Measurements from ENCODE around the gene MAP3K2.
"Not testable (repeated sequence)": the region's sequence is repeated elsewhere in the genome, so short reads cannot be mapped to it uniquely, and the experiment has no call there.

Gene MAP3K2

DNA sequence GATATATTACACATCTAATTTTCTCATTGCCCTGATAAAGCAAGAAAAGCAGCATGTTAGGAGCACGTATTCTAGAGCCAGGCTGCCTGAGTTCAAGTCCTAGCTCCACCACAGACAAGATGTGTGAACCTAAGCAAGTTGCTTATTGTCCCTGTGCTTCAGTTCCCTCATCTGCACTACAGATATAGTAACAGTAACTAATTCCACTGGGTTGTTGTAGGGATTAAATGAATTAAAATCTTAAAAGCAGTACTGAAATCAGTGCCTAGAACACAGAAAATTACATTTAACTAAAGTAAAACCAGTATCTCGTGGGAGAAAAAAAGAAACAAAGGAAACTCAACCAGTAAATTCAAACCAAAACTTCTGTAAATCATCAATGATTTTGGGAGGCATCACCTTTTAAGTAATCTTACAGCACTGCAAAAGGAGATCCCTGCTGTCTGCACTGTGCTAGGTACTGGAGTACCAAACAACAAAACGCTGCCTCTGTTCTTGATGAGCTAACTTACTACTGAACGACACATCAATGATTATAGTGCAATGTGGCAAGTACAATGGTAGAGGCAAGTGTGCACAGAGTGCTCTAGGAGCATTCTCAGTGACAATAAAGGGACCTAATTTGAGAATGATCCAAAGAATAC, 7.9 kb downstream of the MAP3K2 start:
- DNase-seq = no peak

DNA sequence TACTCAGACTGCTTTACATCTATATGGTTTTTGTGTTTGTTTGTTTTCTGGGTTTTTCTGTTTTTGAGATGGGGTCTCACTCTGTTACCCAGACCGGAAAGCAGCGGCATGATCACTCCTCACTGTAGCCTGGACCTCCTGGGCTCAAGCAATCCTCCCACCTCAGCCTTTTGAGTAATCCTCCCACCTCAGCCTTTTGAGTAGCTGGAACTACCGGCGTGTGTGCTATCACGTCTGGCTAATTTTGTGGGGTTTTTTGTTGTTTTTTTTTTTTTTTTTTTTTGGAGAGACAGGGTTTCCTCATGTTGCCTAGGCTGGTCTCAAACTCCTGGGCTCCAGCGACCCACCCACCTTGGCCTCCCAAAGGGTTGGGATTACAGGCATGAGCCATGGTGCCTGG, 9.1 kb downstream of the MAP3K2 start:
- DNase-seq = no peak

DNA sequence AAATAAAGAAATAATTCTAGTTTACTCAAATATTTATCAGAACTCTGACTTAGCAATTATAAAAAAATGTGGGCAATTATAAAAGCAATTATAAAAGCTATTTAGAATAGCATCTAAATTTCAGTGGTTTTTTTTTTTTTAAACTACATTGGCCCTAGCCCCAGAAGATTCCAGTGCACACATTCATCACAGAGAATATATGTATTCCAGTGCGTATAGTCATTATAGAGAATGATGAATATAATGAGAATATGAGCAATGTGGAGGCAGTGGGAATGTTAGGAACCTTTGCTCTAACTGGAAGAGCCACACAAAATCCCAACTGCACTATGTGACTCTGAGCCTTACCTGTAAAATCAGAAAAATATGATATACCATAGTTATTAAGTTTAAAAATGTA, 10.5 kb downstream of the MAP3K2 start:
- DNase-seq = no peak

DNA sequence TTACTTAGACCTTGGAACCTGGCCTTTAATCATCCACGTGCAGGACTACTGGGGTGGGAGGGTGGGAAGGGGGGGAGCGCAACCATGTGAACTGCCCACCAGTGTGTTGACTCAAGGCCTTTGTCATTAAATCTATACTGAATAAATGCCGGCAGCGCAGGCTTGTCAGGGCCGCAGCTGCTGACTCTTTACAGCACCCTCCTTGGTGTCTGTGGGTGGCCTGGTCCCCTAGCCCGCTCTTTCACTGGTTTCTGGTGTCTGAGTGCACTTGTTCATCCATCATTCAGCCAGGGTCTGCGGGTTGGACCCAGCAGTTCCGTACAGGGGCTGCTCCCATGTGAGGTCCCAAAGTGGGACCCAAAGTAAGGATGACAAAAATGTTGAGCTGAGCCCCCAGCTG, 11.5 kb downstream of the MAP3K2 start:
- no peak for DNase-seq

DNA sequence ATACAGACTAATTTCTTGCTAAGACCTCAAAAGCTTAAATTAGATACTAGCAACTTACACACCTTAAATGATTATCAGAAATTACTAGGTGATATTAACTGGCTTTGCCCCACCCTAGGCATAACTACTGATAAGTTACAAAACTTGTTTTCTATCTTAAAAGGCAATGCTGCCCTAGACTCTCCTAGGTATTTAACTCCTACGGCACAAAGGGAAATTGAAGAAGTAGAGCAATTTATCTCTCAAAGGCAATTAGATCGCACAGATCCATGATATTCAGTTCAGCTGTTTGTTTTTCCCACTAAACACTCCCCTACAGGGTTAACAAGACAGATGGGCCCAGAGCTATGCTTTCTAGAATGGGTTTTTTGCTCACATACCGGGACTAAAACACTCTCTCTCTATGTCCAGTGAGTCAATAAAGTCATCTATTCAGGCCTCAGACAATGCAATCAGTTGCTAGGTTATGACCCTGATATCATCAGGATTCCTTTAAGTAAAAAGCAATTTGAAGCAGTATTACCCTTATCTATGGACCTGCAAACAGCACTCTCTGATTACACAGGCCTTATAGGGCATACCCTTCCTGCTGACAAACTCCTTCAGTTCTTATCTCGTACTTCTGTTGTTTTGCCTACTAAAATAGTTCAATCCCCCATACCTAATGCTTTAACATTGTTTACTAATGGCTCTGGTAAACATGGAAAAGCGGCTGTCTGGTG, 14.3 kb downstream of the MAP3K2 start:
- no peak for DNase-seq

DNA sequence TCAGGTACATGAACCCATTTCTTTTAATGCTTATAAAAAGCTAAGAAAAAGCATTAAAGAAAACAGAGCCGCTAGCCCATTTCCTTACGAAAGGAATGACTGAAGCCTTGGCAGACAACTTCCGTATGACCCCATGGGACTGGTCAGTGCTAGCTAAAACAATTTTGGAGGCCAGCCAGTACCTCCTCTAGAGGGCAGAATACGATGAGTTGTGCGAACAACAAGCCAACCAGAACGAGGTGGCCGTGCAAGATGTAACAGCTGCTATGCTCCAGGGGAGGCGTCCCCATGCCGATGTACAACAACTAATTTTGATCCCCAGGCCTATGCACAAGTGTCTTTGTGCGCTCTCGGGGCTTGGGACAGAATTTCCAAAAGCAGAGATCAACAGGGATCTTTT, 16.7 kb downstream of the MAP3K2 start:
- DNase-seq = no peak

DNA sequence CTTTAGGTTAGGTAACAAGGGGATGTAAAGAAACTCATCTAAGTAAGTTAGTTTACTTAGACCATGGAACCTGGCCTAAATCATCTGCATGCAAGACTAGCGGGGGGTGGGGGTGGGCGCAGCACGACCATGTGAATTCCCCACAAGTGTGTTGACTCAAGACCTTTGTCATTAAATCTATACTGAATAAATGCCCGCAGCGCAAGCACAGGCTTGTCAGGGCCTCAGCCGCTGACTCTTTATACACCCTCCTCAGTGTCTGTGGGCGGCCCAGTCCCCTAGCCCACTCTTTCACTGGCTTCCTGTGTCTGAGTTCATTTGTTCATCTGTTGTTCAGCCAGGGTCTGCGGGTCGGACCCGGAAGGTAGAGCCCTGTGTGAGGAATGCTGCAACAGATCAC, 17.8 kb downstream of the MAP3K2 start:
- DNase-seq = no peak

DNA sequence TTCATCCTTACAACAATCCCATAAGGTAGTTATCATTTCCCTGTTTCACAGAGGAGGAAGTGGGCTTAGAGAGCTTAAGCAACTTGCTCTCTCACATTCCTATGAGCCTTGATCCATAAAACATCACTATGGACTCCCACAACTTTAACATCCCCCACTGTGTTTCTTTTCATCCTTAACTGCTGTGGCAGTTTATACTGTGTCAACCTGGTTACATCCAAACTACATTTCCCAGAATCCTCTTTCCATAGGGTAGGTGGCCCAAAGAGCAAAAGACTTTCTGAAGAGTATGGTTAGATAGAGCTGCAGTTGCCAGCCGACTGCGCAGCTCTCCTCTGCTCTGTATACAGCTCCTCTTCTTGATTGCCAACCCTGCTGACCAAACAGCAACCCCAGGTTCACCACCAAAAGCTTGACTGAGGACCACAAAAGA, 22.5 kb downstream of the MAP3K2 start:
- no peak for DNase-seq

DNA sequence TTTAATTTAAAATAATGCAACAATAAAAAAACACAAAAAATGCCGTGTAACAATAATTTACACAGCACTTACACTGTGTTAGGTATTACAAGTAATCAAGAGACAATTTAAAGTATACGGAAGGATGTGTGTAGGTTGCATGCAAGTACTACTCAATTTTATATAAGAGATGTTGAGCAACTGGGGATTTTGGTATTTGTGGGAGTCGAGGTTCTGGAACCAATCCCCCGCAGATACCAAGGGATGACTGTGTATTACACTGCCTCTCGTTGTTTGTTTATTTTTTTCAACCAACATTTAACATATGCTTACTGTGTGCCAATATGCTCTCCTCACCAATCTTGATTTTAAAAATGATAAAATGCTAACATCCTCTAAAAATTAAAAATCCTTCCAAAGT, 24.8 kb downstream of the MAP3K2 start:
- DNase-seq = no peak

DNA sequence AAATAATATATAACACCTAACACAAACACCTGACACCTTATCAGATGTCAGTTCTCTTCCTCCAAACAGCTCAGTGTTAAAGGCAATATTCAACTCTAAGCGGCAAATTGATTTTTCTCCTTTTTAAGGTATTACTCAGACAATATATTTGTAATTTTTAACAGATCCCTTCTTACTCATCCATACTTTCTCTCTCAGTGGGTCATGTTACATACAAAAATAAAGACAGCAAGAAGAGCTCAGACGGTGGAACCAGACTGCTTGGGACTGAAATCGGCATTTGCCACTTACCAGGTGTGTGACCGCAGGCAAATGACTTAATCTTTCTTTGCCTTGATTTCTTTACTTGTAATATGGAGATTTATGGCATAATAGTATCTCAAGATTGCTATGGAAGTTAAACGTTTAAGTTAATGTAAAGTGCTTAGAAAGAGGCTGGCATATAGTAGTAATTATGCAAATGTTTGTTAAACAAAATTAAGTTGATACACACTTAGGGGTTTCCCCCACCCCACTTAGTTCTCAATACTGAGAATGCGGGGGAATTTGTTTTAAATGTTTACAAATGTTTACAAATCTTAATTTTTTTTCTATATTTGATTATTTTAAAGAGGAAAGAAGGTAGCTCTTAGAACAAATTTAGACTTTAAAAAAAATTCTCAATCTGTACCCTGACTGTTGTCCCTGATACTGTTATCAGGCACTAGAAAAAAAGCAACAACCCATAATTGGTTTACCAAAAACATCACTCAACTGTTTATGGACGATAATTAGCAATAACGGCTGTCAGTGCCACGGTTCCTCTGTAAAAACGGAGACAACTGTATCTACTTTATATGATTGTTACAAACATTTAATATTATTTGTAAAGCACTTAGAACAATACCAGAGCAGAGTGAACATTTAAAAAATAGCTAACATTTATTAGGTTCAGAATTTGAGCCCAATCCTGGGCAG, 25.6 kb downstream of the MAP3K2 start:
- DNase-seq = no peak

DNA sequence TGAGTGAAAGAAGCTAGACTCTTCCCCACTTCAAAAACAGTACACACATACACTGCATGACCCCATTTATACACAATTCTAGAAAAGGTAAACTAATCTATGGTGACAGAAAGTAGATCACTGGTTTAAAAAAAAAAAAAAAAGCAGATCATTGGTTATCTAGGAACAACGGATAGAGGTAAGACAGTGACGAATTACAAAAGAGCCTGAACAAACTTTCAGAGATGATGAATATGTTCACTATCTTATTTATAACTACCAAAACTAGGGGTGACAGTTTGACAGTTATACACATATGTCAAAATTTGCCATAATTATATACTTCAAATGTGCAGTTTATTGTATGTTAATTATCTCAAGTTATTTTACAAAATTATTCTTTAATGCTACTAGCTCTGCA, 27.5 kb downstream of the MAP3K2 start:
- DNase-seq = no peak

DNA sequence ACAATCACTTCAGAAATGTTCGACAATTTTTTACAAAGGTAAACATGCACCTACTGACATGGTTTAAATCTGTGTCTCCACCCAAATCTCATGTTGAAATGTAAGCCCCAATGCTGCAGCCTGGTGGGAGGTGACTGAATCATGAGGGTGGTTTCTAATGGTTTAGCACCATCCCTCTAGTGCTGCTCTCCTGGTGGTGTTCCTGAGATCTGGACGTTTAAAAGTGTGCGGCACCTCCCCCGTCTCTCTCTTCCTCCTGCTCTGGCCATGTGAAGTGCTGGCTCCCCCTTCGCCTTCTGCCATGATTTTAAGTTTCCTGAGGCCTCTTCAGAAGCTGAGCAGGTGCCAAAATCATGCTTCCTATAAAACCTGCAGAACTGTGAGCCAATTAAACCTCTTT, 28.3 kb downstream of the MAP3K2 start:
- no peak for DNase-seq

DNA sequence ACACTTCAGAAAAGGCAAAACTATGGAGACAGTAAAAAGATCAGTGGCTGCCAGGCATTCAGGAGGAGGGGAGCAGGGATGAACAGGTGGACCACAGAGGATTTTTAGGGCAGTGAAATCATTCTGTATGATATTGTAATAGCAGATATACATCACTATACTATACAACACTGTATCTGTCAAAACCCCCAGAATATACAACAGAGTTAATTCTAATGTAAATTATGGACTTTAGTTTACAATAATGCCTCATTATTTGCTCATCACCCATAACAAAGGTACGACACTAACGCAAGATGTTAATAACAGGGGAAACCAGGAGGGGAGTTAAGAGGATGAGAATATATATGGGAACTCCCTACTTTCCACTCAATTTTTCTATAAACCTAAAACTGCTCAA, 28.8 kb downstream of the MAP3K2 start:
- no peak for DNase-seq

DNA sequence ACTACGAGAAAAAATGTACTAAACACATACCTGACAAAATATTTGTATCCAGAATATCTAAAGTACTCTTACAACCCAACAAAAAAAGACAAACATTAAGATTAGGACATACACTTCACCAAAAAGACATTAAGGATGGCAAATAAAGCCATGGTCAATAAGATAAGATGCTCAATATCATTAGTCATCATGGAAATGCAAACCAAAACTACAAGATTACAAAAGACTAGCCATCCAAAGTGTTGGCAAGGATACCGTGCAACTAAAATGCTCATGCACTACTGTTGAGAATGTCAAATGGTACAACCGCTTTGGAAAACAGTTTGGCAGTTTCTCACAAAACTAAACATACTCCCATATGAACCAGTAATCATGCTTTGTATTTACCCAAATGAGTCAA, 29.7 kb downstream of the MAP3K2 start:
- no peak for DNase-seq

DNA sequence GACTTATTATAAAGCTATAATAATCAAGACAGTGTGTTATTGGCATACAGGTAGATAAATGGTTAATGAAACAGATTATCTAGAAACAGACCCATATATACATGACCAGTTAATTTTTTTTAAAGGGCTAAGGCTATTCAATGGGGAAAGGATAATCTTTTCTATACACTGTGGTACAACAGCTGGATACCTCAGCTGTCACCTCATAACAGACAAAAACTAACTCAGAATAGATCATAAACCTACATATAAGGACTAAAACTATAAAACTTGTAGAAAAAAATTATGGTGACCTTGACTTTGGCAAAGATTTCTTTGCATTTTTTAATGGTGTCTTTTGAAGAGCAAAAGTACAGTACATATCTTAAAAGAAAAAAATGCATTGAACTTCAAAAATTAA, 30.2 kb downstream of the MAP3K2 start:
- no peak for DNase-seq

DNA sequence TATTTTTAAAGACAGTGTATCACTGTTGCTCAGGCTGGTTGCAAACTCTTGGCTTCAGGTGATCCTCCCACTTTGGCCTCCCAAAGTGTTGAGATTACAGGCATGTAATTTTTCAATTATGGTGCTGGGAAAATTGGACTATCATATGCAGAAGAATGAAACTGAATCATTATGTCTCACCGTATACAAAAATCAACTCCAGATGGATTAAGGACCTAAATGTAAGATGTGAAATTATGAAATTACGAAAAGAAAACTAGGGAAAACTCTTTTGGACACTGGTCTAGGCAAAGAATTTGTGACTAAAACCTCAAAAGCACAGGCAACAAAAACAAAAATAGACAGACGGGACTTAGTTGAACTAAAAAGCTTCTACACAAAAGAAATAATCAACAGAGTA, 31.2 kb downstream of the MAP3K2 start:
- DNase-seq = no peak

DNA sequence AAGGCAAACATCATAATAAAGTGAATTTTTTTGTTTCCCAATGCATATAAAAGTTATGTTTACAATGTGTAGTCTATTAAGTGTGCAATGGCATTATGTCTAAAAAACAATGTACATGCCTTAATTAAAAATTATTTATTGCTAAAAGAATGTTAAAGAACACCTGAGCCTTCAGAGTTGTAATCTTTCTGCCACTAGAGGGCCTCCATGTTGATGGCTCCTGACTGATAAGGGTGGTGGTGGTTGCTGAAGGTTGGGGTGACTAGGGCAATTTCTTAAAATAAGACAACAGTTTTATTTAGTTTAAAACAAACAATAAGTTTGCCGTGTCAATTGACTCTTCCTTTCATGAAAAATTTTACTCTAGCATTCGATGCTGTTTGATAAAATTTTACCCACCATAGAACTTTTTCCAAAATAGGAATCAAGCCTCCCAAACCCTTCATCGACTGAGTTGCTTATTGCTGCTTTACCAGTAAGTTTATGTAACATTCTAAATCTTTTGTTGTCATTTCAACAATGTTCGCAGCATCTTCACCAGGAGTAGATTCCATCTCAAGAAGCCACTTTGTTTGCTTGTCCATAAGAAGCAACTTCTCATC, 32.3 kb downstream of the MAP3K2 start:
- peak; percentile 4 for DNase-seq

DNA sequence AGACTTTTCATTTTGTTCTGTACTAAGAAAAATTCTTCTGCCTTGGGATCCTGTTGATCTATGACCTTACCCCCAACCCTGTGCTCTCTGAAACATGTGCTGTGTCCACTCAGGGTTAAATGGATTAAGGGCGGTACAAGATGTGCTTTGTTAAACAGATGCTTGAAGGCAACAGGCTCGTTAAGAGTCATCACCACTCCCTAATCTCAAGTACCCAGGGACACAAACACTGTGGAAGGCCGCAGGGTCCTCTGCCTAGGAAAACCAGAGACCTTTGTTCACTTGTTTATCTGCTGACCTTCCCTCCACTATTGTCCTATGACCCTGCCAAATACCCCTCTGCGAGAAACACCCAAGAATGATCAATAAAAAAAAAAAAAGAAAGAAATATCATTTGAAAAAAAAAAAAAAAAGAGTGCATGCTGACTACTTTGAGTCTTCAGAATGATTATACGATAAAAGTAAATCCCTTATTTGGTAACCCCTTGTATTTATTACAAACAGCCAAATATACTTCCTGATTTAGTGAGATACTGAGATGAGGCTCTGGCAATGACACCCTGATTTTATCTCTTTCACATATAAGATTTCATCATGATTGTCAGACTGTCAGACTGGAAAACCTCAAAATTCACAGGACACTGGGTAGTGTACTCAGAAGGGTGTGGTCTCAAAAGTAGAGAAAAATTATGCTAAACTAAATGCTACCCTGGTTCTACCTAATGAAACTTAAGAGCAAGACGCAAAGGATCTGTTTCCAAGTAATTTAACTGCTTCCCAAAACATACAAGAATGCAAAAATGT, 33.7 kb downstream of the MAP3K2 start:
- not testable (repeated sequence) for DNase-seq

DNA sequence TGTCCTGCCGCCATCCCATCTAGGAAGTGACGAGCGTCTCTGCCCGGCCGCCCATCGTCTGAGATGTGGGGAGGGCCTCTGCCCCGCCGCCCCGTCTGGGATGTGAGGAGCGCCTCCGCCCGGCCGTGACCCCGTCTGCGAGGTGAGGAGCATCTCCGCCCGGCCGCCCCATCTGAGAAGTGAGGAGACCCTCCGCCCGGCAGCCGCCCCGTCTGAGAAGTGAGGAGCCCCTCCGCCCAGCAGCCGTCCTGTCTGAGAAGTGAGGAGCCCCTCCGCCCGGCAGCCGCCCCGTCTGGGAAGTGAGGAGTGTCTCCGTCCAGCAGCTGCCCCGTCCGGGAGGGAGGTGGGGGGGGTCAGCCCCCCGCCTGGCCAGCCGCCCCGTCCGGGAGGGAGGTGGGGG, 34.6 kb downstream of the MAP3K2 start:
- not testable (repeated sequence) for DNase-seq

DNA sequence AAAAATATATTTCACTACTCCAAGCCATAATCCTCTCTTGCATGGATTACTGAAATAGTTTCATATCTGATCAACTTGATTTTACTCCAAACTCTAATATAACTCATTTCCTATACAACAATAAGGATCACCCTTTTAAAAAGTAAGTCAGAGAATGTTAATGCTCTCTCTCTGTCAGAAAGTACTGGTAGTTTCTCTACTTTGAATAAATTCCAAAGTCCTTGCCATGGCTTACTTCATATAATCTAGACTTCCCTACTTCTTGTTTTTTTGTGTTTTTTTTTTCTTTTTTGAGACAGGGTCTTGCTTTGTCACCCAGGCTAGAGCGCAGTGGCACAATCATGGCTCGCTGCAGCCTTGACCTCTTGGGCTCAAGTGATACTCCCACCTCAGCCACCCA, 36.2 kb downstream of the MAP3K2 start:
- DNase-seq = no peak

DNA sequence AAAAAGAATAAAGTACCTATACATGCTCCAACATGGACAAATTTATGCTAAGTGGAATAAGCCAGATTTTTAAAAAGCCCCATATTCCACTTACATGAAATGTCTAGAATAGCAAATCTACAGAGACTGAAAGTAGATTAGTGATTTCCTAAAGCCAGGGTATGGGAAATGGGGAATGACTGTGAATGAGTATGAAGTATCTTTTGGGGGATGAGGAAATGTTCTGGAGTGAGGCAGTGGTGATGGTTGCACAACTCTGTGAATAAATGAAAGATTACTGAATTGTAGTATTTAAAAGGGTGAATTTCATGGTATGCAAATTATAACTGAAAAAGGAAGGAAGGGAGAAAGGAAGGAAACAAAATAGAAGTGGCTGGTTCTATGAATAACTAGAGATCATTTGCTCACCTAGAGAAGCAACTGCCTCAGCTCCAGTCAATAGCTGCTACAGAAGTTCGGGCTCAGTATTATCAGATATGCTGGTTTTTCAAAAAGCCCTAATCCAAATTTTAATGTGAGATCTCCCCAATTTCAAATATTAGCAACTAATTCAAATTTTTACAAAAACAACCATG, 39.3 kb downstream of the MAP3K2 start:
- no peak for DNase-seq

All from NCI-H146 (cell line).